Stimulated activated CD8-positive, alpha-beta memory T cell treated with anti-CD3 and anti-CD28 coated beads, Interleukin-12 subunit alpha, Interleukin-12 subunit beta, amount 100 ng/mL, for 4 hours (primary cell): ENCODE data around the gene CELSR2.
"Not testable (repeated sequence)": the region's sequence is repeated elsewhere in the genome, so short reads cannot be mapped to it uniquely, and the experiment has no call there.

Experiments
- DNase-seq: peaks from one replicate; pipeline ENCODE4 v3.0.0-alpha.2; 2020; ENCODE audit warnings: low read depth

Gene CELSR2

GRCh38 chr1:109277434-109278204, 28.3 kb downstream of the CELSR2 start:
- peak; percentile 30 for DNase-seq

DNA sequence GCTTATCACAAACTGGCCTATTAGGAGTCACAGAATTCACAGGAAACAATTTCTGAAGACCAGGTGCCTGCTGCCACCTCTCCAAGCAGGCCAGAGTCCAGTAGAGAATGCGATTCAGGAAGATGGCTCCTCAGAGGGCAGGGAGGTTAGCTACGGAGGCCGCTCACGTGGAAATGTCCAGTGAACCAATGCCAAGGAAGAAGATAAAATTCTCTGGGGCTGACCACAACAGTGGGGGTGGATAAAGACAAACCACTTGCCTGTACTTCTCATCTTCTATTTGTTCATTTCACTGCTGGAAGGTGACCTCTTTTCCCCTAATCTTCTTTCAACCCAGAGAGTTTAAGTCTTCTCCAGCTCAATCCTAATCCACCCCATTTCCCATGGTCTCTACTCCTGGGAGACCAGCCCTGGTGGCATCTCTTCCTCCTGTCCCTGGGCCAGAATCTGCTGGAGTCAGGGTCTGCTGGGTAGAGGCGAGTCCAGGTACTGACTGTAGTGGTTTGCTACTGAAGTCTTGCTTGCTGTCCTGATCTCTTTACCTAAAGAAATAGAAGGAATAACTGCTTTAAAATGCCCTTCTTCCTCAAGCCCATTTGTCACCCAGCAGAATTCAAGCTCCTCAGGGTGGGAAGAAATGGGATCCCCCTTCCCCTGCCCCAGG, 30.4 kb downstream of the CELSR2 start:
- DNase-seq: no peak

GRCh38 chr1:109280862-109281261, 31.5 kb downstream of the CELSR2 start:
- no peak for DNase-seq

GRCh38 chr1:109281680-109282496, 32.5 kb downstream of the CELSR2 start:
- DNase-seq: no peak

- DNase-seq: no peak
Measured at GRCh38 chr1:109282497-109282951, 33.2 kb downstream of the CELSR2 start.

- DNase-seq: peak; percentile 79
Measured at GRCh38 chr1:109282952-109283747, 33.8 kb downstream of the CELSR2 start, which contains the start of gene PSRC1. PSRC1 (minus strand) TSS chr1:109283145.

- DNase-seq: no peak
Measured at GRCh38 chr1:109283748-109284600, 34.6 kb downstream of the CELSR2 start.

- not testable (repeated sequence) for DNase-seq
Measured at GRCh38 chr1:109286762-109287161, 37.4 kb downstream of the CELSR2 start.

GRCh38 chr1:109290137-109290536, 40.8 kb downstream of the CELSR2 start:
- no peak for DNase-seq

DNA sequence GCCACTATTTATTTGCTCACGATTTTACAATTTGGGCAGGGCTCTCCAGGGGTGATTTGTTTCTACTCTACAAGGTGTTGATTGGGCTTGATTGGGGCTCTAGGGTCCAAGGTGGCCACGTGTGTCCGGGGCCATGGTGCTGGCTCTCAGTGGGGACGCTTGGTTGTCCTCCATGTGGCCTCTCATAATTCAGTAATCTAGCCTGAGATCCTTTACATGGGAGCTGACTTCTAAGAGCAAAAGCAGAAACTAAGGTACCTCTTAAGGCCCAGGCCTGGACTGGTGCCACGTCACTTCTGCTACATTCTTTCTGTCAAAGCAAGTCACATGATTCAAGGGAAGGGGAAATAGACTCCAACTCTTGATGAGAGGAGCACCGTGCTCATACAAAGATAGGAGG, 41.7 kb downstream of the CELSR2 start:
- no peak for DNase-seq

DNA sequence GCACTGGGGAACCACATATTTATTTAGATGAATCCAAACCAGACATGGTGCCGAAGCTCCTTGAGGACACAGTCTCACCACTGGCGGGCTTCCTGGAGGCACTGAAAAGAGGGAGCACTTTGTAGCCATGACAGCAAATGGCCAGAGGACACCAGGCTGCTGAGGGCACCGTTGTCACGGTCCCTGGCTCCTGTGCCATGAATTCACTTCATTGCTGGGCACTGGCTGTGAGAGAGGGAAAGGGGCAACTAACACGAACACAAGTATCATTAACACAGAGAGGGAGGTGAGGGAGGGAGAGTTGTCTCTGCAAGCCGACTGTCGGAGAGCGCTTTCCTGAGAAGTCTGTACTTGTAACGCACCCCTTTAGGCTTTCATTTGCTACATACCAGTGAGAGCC, 43.0 kb downstream of the CELSR2 start:
- no peak for DNase-seq

GRCh38 chr1:109293026-109293425, 43.7 kb downstream of the CELSR2 start:
- no peak for DNase-seq

- no peak for DNase-seq
Measured at GRCh38 chr1:109294481-109294880, 45.1 kb downstream of the CELSR2 start.

DNA sequence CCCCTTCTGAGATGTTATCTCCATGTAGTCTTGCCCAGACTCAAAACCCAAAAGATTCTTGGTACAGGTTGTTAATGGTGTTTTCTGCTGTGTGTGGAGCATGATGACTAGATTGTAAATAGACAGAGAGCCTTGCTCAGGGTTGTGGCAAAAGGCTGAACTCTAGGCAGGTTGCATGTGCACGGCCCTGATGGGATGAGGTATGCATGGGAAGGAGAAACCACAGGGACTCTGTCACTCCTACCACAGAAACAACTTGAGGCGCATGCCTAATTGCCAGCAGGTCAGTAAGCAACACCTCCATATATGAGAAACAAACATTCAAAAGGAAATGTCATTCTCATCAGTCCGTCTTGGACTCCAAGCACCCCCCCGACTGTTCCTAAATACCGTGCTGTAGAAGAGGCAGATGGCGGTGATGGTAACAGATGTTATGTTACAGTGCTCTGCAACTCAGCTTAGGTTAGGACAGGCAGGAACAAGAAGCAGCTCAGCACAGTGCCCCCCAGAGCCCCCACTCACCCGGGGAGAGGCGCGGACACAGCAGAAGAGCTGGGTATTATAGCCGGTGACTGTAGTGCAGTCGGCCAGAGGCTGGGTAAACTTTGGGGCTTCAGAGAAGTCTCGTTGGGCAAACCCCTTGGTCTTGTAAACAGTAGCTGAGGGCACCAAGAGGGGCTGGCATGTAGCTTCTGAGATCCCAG, 46.5 kb downstream of the CELSR2 start:
- DNase-seq: no peak

DNA sequence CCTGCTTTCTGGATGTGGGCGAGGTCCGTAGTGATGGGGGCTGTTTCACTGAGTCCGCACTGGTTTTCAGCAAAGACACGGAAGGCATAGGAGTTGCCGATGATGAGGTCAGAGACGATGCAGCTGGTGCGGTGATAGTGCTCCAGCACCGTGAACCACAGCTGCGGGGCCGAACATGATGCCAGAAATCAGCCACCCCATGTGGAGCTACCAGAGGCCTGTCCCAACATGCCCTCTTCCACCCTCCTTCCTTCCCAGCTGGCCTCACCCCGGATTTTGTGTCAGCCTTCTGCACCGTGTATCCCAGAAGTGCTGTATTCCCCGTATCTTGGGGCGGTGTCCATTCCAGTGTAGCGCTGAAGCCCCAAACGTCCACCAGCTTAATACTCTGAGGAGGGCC, 47.4 kb downstream of the CELSR2 start:
- no peak for DNase-seq

DNA sequence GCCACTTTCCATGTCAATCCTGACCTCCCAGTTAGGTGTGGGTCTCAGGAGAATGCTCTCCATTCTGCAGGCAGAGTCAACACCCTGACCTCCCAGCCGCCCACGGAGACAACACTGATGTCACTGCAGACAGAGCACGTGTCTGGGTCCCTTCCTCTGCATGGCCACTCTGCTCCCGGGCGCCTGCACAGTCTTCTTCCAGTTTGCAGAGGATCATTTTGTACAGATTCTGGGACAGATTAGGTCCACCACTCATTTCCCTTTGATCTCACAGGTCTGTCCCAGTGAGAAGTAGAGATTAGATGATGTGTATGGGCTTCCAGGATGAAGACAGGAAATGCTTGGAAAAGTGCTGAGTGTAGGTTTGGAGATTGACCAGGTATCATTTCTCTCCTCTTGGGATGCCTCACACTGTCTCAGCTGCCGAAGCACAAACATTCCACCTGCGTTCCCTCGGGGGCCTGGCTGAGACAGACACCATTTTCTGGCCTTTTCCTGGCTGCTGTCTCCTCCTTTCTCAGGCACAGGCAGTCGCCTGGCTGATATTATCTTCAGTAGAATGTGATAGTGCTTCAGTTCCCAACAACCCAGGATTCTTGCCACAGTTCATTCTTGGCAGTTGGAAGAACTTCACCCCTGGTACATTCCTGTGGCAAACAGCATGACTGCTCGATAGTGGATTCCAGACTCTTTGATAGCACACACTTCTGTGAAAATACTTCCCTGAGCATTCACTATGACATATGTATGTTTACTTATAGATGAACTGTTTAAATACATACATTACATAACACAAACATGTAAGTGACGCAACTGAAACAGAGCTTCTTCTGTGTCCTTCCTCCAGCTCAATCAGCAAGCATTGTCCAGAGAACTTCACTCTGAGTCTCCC, 49.6 kb downstream of the CELSR2 start:
- DNase-seq: no peak

GRCh38 chr1:109299558-109300343, 50.4 kb downstream of the CELSR2 start:
- no peak for DNase-seq

DNA sequence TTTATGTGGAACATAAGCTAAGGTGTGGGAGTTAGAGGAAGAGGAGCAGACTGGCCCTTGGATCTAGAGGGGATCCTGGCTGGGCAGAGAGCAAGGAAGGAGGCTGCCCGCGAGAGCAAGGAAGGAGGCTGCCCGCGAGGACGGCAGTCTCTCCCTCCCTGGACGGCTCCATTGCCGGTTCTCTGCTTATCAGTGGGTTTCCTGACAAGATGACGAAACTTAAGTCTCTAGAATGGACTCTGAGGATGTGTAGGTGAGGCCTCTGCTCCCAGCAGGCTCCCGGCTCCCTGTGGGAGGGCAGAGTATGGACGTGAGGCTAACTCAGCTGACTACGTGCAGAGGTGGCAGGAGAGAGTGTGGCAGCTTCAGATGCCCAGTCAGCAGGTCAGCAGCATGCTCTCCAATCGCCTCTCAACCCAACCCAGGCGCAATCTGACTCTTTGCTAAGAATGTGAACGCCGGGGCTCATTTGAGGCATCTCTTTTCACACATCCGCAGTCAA, 51.4 kb downstream of the CELSR2 start:
- no peak for DNase-seq
